ENCODE measurements around the gene RASAL2. TPM values are rescaled to one million over a fixed set of nuclear protein-coding genes. Genes with fewer than 3 reads are reported as not detected.
A peak's percentile ranks its signal among the peaks of the same experiment; 100 is the strongest.

The RASAL2 gene
- total and polyA plus RNA-seq, 2 experiments from 2014 or later: 16.0 to 42.2 TPM

- TF ChIP-seq, protein P1, sequence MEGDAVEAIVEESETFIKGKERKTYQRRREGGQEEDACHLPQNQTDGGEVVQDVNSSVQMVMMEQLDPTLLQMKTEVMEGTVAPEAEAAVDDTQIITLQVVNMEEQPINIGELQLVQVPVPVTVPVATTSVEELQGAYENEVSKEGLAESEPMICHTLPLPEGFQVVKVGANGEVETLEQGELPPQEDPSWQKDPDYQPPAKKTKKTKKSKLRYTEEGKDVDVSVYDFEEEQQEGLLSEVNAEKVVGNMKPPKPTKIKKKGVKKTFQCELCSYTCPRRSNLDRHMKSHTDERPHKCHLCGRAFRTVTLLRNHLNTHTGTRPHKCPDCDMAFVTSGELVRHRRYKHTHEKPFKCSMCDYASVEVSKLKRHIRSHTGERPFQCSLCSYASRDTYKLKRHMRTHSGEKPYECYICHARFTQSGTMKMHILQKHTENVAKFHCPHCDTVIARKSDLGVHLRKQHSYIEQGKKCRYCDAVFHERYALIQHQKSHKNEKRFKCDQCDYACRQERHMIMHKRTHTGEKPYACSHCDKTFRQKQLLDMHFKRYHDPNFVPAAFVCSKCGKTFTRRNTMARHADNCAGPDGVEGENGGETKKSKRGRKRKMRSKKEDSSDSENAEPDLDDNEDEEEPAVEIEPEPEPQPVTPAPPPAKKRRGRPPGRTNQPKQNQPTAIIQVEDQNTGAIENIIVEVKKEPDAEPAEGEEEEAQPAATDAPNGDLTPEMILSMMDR (conservative IDR thresholded peaks at IDR 0.05; ENCODE audit: low read depth in 2 of 2): peak in 1 of 2 experiments; percentile 47; a peak in 3 of 4 replicates
Observed at GRCh38 chr1:178513278-178513983, 419.5 kb downstream of the RASAL2 start (continued).

DNA sequence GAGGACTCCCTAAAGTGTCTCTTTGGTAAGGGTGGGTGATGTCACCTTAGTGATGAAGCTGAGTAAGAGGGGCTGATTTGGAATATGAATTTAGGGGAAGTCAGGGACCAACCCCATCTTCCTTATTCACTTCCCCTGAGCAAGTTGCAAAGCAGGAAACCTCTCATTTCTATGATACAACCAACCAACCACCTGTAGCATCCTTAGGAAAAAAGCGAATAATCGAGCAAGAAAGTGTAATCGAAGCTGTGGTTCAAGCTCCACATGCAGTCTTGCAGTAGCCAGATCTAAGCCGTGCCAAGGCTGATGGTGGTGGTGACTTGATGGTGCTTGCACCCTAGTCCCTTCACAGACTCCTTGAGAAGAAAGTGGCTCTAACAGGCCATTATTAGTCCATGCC, 422.2 kb downstream of the RASAL2 start:
- TF ChIP-seq CREB1 (CRISPR knock-in tag; IDR thresholded peaks at IDR 0.05; ENCODE audit: low read depth) (no peak), ZNF462 (CRISPR knock-in tag; IDR thresholded peaks at IDR 0.05) (no peak), NANOG (IDR thresholded peaks at IDR 0.05; ENCODE audit: borderline replicate concordance) (no peak), EZH2 (IDR thresholded peaks at IDR 0.05; ENCODE audit: low read depth, unreplicated experiment) (no peak), ETS1 (IDR thresholded peaks at IDR 0.05) (no peak), ZNF331 (CRISPR knock-in tag; IDR thresholded peaks at IDR 0.05; ENCODE audit: low read depth) (no peak), EZH2phosphoT487 (IDR thresholded peaks at IDR 0.05; ENCODE audit: unreplicated experiment) (no peak), STAT1 (IDR thresholded peaks at IDR 0.05; ENCODE audit: unreplicated experiment) (no peak), ZNF114 (CRISPR knock-in tag; IDR thresholded peaks at IDR 0.05) (no peak), REST (IDR thresholded peaks at IDR 0.05; ENCODE audit: unreplicated experiment) (no peak)
- H3K9me3 Mint-ChIP-seq: no peaks in the 10 kb centered on the region

More for the DNA sequence above, 422.2 kb downstream of the RASAL2 start:
- Histone ChIP-seq H3K9me2 (ENCODE audit: insufficient read depth) (no peaks in the 10 kb centered on the region; the same call in 1 of the 2 replicates), H3K79me2 (replicated peaks; ENCODE audit: insufficient read depth) (no peaks in the 10 kb centered on the region), H3K4me1 (ENCODE audit: insufficient read depth) (no peaks in the 10 kb centered on the region), H3K36me3 (ENCODE audit: insufficient read depth) (no peaks in the 10 kb centered on the region), H4K20me1 (replicated peaks; ENCODE audit: insufficient read depth) (no peaks in the 10 kb centered on the region), H2AFZ (no peak overlapping the region), H3F3A (replicated peaks; ENCODE audit: low read depth) (no peaks in the 10 kb centered on the region), H3K27ac (ENCODE audit: low read depth) (no peak overlapping the region), H3K27me3 (ENCODE audit: insufficient read depth) (no peaks in the 10 kb centered on the region), H3K4me3 (no peak overlapping the region), H3K4me2 (no peak overlapping the region)
- H3K4me3 Mint-ChIP-seq: no peak overlapping the region
- no peaks in the 10 kb centered on the region for H3K4me1 Mint-ChIP-seq
- H3K36me3 Mint-ChIP-seq (ENCODE audit: low read depth): no peaks in the 10 kb centered on the region
- H3K27me3 Mint-ChIP-seq (ENCODE audit: insufficient read depth, low read depth, poor library complexity): peaks cover 7% of the 10 kb centered on the region
- DNase-seq (ENCODE audit: low spot score) (no peak), ATAC-seq (no peak)
- H3K27ac Mint-ChIP-seq: no peak overlapping the region

Data from GM23338 (cell line).